IMR-90 (cell line): ENCODE results near the gene PITX2. TPM values are rescaled to one million over a fixed set of nuclear protein-coding genes. Genes with fewer than 3 reads are reported as not detected.

ENCODE experiments used
- ATAC-seq: fragments of 200-7000 bp; cut with Tn5 transposase; 2 replicates; pipeline ENCODE4 v1.9.1; 2020; ENCODE audit warnings: low read depth, mild to moderate bottlenecking, moderate library complexity
- BruUV-seq: library from RNA; stranded (reverse); fragments of 400-500 nt; replicated peaks from 2 replicates; lab custom pipeline; 2021; lab: Mats Ljungman, UMichigan
- CTCF ChIA-PET: fragments of 300-600 bp; formaldehyde crosslinking; extraction: SDS; loops from one replicate; lab custom pipeline; 2021; ENCODE audit warnings: antibody characterized with exemption; lab: Yijun Ruan, JAX
- POLR2A ChIA-PET: fragments of 300-600 bp; sonication (Branson Sonifier 250); formaldehyde crosslinking; loops from one replicate; lab custom pipeline; 2022; ENCODE audit warnings: antibody characterized with exemption; ENCODE audit not compliant: unreplicated experiment; lab: Charles Lee
- DNase-seq: peaks from one replicate; pipeline ENCODE4 v3.0.0; 2013
- H2AFZ ChIP-seq: replicated peaks from 2 replicates; pipeline ENCODE3; 2013; ENCODE audit warnings: low read length, mild to moderate bottlenecking; ENCODE audit not compliant: poor library complexity
- H2AK5ac ChIP-seq: 2 replicates; pipeline ENCODE4 v1.6.1; 2013; ENCODE audit warnings: low read depth, low read length, inconsistent platforms
- H2AK9ac ChIP-seq: replicated peaks from 2 replicates; pipeline ENCODE3; 2013; ENCODE audit warnings: mild to moderate bottlenecking, low read depth, low read length, moderate library complexity; ENCODE audit not compliant: poor library complexity
- H2BK120ac ChIP-seq: 2 replicates; pipeline ENCODE4 v1.6.1; 2013; ENCODE audit warnings: low read depth, low read length, inconsistent platforms
- H2BK15ac ChIP-seq: 3 replicates; pipeline ENCODE4 v1.6.1; 2013; ENCODE audit warnings: low read depth, low read length, inconsistent platforms
- H2BK20ac ChIP-seq: 2 replicates; pipeline ENCODE4 v1.6.1; 2013; ENCODE audit warnings: low read depth, mild to moderate bottlenecking, inconsistent platforms, low read length, moderate library complexity
- H2BK5ac ChIP-seq: 2 replicates; pipeline ENCODE4 v1.6.1; 2013; ENCODE audit warnings: mild to moderate bottlenecking, low read depth, low read length, inconsistent platforms; ENCODE audit not compliant: poor library complexity, severe bottlenecking
- H3K14ac ChIP-seq: replicated peaks from 2 replicates; pipeline ENCODE4 v1.6.1; 2013; ENCODE audit warnings: low read depth, low read length, inconsistent platforms
- H3K18ac ChIP-seq: 2 replicates; pipeline ENCODE4 v1.6.1; 2013; ENCODE audit warnings: low read depth, low read length, control low read depth
- H3K23ac ChIP-seq: 2 replicates; pipeline ENCODE4 v1.6.1; 2013; ENCODE audit warnings: low read depth, low read length, inconsistent platforms
- H3K27ac ChIP-seq: 2 replicates; pipeline ENCODE4 v1.5.1; 2013; ENCODE audit warnings: mild to moderate bottlenecking, control low read depth, low read length; ENCODE audit not compliant: insufficient read depth
- H3K27me3 ChIP-seq: 2 replicates; pipeline ENCODE4 v1.6.1; 2013; ENCODE audit warnings: low read length; ENCODE audit not compliant: control insufficient read depth, insufficient read depth
- H3K36me3 ChIP-seq: 2 replicates; pipeline ENCODE4 v1.6.1; 2013; ENCODE audit warnings: low read length, mixed read lengths; ENCODE audit not compliant: control insufficient read depth, insufficient read depth
- H3K4ac ChIP-seq: 2 replicates; pipeline ENCODE4 v1.6.1; 2013; ENCODE audit warnings: low read depth, low read length, inconsistent platforms
- H3K4me1 ChIP-seq: 2 replicates; pipeline ENCODE4 v1.6.1; 2013; ENCODE audit warnings: low read length, mixed read lengths; ENCODE audit not compliant: control insufficient read depth, insufficient read depth
- H3K4me2 ChIP-seq: 2 replicates; pipeline ENCODE4 v1.6.1; 2013; ENCODE audit warnings: low read depth, mild to moderate bottlenecking, control low read depth, low read length, moderate library complexity
- H3K4me3 ChIP-seq: 2 replicates; pipeline ENCODE4 v1.5.1; 2013; ENCODE audit warnings: low read depth, mild to moderate bottlenecking, control low read depth, low read length, moderate library complexity; ENCODE audit not compliant: insufficient read depth
- H3K56ac ChIP-seq: 2 replicates; pipeline ENCODE4 v1.6.1; 2013; ENCODE audit warnings: low read length, inconsistent platforms; ENCODE audit not compliant: insufficient read depth; ENCODE audit errors: extremely low read depth
- H3K79me1 ChIP-seq, 2 experiments: 2 replicates each; pipeline ENCODE4 v1.6.1; 2013; ENCODE audit warnings: low read length in 2 of 2, inconsistent platforms in 1 of 2, low read depth in 1 of 2
- H3K9ac ChIP-seq: 2 replicates; pipeline ENCODE4 v1.6.1; 2013; ENCODE audit warnings: low read depth, low read length, control low read depth
- H3K9me1 ChIP-seq: 2 replicates; pipeline ENCODE4 v1.6.1; 2013; ENCODE audit warnings: low read length, inconsistent platforms; ENCODE audit not compliant: insufficient read depth
- H3K9me3 ChIP-seq: 2 replicates; pipeline ENCODE4 v1.6.1; 2013; ENCODE audit warnings: low read length; ENCODE audit not compliant: control insufficient read depth, insufficient read depth
- H4K20me1 ChIP-seq: 2 replicates; pipeline ENCODE4 v1.6.1; 2013; ENCODE audit warnings: low read length, inconsistent platforms; ENCODE audit not compliant: insufficient read depth
- H4K5ac ChIP-seq: 2 replicates; pipeline ENCODE4 v1.6.1; 2013; ENCODE audit warnings: mild to moderate bottlenecking, low read depth, low read length, control low read depth
- H4K8ac ChIP-seq, 2 experiments: 2 replicates each; pipeline ENCODE4 v1.6.1; 2013; ENCODE audit warnings: low read depth in 2 of 2, low read length in 2 of 2, control low read depth in 1 of 2, inconsistent platforms in 1 of 2
- H4K91ac ChIP-seq: 2 replicates; pipeline ENCODE4 v1.6.1; 2013; ENCODE audit warnings: low read depth, low read length, inconsistent platforms; ENCODE audit not compliant: insufficient read depth
- BHLHE40 ChIP-seq: fragments of 150-350 bp; IDR thresholded peaks from 2 replicates; pipeline ENCODE4 v1.6.1; 2016; ENCODE audit warnings: mild to moderate bottlenecking, low read depth, low read length
- CEBPB ChIP-seq: IDR thresholded peaks from 2 replicates; pipeline ENCODE4 v1.6.1; 2012; ENCODE audit warnings: low read depth, low read length, improper control_type of control experiment
- WGBS, 2 experiments: methylation state at CpG; one replicate each; pipeline versions ENCODE4 v1.1.5 to v1.1.7; 2013; ENCODE audit warnings: missing lambda C conversion rate in 2 of 2; ENCODE audit not compliant: insufficient read length in 1 of 2; ENCODE audit errors: extremely low coverage in 2 of 2; 5-methylcytosine and 5-hydroxymethylcytosine counted together
- dilution Hi-C: fragments of 300-500 bp; cut with HindIII; formaldehyde crosslinking; loops from one replicate; pipeline ENCODE4 v1.14.3; 2018; ENCODE audit warnings: low sequenced_read_pairs; ENCODE audit not compliant: unreplicated experiment
- in situ Hi-C: fragments of 300-500 bp; cut with MboI; formaldehyde crosslinking; loops from 3 replicates; pipeline ENCODE4 v1.14.3; 2019; ENCODE audit warnings: low sequenced_read_pairs, inconsistent platforms, mixed read lengths
- intact Hi-C: fragments of 100-400 bp; cut with micrococcal nuclease; formaldehyde crosslinking; loops from 2 replicates; pipeline ENCODE4 v1.10.0; 2022
- polyA plus RNA-seq, 3 experiments: library from polyadenylated mRNA; depleted of rRNA; stranded (reverse); fragments of >200 nt; gene quantifications; 2 replicates each; pipeline ENCODE4 v1.2.3, GENCODE V29; 2012; ENCODE audit warnings: low replicate concordance in 1 of 3
- total RNA-seq: library from RNA; depleted of rRNA; stranded (reverse); fragments of >200 nt; gene quantifications from 2 replicates; pipeline ENCODE4 v1.2.3, GENCODE V29; 2012

The PITX2 gene
- total and polyA plus RNA-seq, 2 of the 4 experiments (the other 2 are of a cell fraction), result 3.0 to 6.3 TPM

GRCh38 chr4:110634350-110635162 is 11.7 kb upstream of the PITX2 start:
- H3K23ac ChIP-seq, result no peak overlapping the region
- no peak overlapping the region for H2BK5ac ChIP-seq
- no peaks in the 10 kb centered on the region for H3K79me1 ChIP-seq
- ChIA-PET CTCF (interaction anchor here (0.6 kb wide), 1 partner anchor 1397 kb away, joined by 4 read pairs; no protein-coding TSS in a partner anchor), POLR2A (no interaction called here)
- no peak overlapping the region for H3K4me2 ChIP-seq
- 0 out of 2 replicates have a peak, but pooled peaks cover 5% of the 10 kb centered on the region for H4K20me1 ChIP-seq
- H3K9me1 ChIP-seq, result no peaks in the 10 kb centered on the region
- H3K36me3 ChIP-seq, result no peaks in the 10 kb centered on the region
- in situ Hi-C loops (loop anchor here (5.0 to 25.0 kb wide), 4 partner anchors 323 to 1403 kb away; no protein-coding TSS in a partner anchor), dilution Hi-C loops (no loop called here), intact Hi-C loops (loop anchor here (5.0 to 10.0 kb wide), 4 partner anchors 503 to 1398 kb away; no protein-coding TSS in a partner anchor)
- no peak overlapping the region for H3K18ac ChIP-seq
- no peak overlapping the region for H3K27ac ChIP-seq
- no peak overlapping the region for H3K4me3 ChIP-seq
- no peak for ATAC-seq
- no TSS peak for BruUV-seq
- no peak overlapping the region for H3K9ac ChIP-seq
- no peak for TF ChIP-seq BHLHE40
- TF ChIP-seq CEBPB, result no peak
- no peak overlapping the region for H4K5ac ChIP-seq
- H2AK9ac ChIP-seq, result no peak overlapping the region
- H4K8ac ChIP-seq, result no peak overlapping the region
- no peak overlapping the region for H3K56ac ChIP-seq
- no CpG with 5 or more reads among the region's 11 CpGs for WGBS, 2 experiments
- H3K9me3 ChIP-seq, result peaks cover 4% of the 10 kb centered on the region
- H2BK20ac ChIP-seq, result no peak overlapping the region
- no peak overlapping the region for H2AK5ac ChIP-seq
- no peak overlapping the region for H3K4ac ChIP-seq
- H2AFZ ChIP-seq, result no peak overlapping the region
- no peak overlapping the region for H2BK15ac ChIP-seq
- H3K4me1 ChIP-seq, result peaks cover 4% of the 10 kb centered on the region; the same call in 1 of the 2 replicates
- no peak overlapping the region for H4K91ac ChIP-seq
- no peak for DNase-seq
- H2BK120ac ChIP-seq, result no peak overlapping the region
- H3K14ac ChIP-seq, result no peak overlapping the region
- peaks cover 82% of the 10 kb centered on the region for H3K27me3 ChIP-seq
